GM18511 (cell line): Measurements from ENCODE around the gene FAT1.

Experiments
- ATAC-seq: cut with Tn5 transposase; IDR thresholded peaks from one replicate; pipeline ENCODE4 v1.9.1; 2021; ENCODE audit warnings: mild to moderate bottlenecking, moderate library complexity; ENCODE audit not compliant: unreplicated experiment

FAT1 gene

GRCh38 chr4:186701788-186702187 is 21.9 kb downstream of the FAT1 start:
- no peak for ATAC-seq

- ATAC-seq = no peak
Measured at GRCh38 chr4:186701273-186701672, 22.4 kb downstream of the FAT1 start.

DNA sequence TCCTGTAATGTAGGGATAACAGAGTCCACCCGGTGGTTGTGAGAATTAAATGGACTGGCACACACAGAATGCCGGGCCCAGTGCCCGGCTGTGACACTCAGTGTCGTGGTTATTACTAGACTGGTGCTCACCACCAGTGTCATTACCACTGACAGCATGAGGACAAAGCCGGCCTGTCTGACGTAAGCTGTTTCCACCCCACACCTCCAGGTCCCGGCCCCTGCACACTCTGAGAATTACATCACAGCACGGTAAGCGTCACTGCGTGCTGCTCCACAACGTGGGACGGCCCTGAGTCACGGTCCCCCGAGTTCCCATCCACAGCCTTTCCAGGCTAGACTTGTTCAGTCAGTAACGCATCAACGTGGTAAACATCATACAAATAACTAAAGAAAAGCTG is 22.9 kb downstream of the FAT1 start:
- no peak for ATAC-seq

DNA sequence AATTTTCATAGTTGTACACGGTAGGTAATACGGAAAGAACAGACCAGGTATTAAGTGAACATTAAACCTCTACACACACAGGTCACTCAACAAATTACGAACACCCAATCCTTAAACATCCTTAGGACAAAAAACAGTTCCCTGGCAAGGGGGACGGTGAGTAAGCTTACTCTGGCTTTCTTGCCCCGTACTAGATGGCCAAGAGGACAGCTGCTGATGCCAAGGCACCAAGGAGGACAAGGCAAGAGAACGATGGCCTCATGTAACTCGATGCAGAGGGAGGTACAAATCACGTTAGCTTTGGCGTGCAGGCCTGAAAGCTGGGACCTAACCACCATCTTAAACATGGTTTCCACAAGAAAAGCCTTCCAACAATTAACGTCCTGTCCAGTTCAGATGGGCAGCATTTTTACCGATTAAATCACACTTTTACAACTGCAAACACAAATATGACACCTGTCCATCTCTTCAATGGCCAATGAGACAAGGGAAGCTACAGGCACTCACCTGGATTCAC is 23.7 kb downstream of the FAT1 start:
- no peak for ATAC-seq

- ATAC-seq = no peak
Measured at GRCh38 chr4:186699298-186699697, 24.4 kb downstream of the FAT1 start.

DNA sequence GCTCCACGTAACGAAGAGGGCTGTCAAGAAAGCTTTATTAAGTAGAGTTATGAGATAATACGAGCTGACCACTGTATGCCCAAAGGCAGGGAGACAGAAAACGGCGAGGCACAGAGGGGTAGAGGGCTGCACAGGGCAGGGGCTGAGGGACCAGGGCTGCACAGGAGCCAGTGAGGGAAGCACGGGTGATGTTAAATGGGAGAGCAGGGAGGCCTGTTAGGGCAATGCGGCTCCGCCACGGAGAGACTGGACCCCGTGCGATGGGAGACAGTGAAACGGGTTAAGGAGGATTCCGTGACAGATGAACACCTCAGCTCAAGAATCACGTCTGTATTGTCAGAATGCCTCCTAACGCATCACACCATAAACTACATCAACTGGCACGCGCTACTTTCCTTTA is 25.1 kb downstream of the FAT1 start:
- ATAC-seq = no peak

DNA sequence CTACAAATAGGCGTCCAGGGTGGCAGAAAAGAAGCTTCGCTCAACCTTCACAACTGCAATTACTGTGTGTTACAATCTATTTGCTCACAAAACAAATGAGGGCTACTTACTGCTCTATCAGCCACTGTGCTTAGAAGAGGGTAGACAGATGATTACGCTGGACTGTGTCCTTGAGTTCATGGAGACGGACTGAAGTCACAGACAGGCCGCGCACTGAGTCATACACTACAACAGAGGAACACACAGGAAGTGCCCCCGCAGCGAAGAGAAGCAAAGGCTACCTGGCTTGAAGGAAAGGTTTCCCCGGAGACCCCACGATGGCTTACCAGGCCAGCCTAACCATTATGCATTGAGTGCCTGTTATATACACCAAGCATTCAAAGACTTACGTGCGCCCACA is 25.6 kb downstream of the FAT1 start:
- ATAC-seq = no peak

DNA sequence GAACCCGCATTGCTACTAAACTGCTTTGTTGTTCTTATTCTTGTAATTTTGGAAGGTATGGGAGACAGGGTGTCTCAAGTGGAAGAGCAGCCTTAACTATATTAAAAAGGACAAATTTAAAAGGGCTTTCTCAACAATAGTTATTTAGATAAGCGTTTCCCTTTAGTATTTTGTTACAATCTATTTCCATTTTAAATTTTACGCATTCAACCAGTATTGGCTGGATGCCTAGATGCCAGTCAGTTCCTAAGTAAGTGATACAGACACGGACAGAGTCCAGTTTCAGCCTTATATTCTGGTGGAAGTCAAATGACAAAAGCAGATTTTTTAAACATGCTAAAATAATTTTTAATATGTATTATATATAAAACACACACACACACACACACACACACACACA is 28.3 kb downstream of the FAT1 start:
- no peak for ATAC-seq

DNA sequence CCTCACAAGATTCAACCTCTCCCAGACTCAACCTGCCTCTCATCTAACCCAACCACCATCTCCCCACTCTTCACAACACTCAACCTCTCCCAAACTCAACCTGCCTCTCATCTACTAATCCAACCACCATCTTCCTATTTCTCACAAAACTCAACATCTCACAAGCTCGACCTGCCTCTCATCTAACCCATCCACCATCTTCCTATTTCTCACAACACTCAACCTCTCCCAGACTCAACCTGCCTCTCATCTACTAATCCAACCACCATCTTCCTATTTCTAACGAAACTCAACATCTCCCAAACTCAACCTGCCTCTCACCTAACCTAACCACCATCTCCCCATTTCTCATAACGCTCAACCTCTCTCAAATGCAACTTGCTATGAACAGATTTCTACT is 29.8 kb downstream of the FAT1 start:
- ATAC-seq = no peak

DNA sequence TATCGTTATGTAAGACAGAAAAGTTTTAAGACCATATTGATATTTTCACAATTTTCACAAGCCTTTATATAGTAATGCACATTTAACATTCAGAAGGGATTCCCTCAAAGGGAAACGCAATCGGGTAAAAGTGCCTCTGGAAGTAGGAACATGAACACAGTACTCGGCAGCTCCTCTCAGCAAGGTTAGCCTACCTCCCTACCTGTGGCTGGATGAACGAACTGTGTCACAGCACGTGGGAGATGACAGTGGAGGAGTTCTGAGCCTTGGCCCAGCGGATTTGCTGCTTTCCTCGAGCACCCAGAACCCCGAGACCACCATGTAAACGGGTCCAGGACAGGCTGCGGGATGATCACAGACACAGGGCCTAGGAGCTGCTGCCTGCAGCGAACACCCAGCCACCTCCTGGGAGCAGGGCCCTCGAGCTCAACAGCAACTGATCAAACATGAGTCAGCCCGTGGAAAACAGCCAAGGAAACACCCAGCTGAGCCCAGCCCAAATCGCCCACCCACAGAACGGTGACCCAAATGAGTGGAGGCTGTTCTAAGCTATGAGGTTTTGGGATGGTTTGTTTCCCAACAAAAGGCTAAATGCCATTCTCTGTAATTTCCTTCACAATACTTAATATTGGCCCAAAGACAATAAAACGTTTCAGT is 30.4 kb downstream of the FAT1 start:
- no peak for ATAC-seq

- ATAC-seq = no peak
Measured at GRCh38 chr4:186691396-186691795, 32.3 kb downstream of the FAT1 start.

DNA sequence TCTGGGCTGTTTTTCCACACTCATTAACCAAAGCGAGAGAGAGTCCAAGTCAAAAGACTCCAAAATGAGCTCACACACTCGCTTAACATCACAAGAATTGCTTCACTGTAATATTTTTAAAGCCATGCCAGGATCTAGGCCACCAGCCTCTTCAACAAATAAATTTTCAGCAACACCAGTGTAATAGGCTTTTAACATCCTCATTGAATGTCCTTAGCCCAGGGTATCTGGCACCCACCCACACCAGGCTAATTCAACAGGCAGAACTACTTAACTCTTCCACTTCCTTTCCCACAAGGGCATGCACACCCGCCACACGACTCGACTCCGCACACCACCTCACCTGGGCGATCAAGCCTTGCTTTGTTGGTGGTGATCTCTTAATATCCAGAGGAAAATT is 34.2 kb downstream of the FAT1 start:
- no peak for ATAC-seq

- no peak for ATAC-seq
Measured at GRCh38 chr4:186688150-186688943, 35.3 kb downstream of the FAT1 start.

DNA sequence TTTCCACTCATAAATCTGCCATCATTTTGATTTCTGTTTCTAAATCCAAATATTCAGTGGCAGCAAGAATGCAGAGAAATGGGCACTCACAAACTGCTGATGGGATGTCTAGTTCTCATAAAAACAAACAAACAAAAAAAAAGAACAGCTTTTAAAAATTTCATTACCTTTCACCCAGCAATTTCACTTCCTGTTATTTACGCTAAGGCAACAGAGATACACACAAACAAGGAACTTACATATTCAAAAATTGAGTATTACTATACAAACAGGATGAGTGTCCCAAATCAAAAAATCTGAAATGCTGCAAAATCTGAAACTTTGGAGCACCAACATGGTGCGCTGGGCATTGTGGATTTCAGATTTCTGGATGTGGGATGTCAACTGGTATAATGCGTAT is 36.4 kb downstream of the FAT1 start:
- ATAC-seq = no peak

DNA sequence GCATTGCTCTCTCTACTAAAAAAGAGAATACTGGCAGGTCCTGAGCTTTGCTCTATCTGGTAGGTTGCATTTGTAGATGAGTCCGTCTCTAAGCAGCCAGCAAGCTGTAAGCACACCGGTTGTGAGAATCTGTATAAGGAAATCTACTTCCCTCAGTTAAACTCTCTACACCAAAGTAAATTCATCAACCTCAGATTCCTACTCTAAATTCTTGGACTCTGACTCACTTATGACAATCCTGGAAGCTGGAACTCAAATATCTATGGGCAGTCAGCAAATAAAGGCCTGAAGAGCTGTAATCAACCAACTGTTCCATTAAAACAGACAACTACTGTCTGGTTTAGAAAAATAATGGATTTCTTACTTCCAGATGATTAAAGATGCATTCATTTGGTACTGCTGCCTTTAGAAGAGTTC is 37.9 kb downstream of the FAT1 start:
- no peak for ATAC-seq

DNA sequence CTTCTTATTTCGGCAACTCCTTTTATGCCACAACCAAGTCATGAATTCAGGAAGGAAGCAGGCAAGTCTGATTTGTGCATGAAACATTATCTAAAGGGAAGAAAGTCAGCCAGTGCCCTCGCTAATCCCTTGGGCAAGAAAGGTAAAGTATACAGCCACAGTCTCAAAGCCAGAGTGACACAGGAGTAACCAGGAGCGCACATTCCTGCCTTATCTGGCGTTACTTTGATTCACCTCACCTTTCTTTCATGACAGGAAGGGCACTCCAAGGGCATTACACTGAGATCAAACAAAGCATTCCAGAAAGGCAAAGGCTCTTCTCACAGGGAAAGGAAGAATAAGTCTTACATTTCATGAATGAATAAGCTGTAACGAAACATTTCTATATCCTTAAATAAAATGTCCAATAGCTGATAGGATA is 38.8 kb downstream of the FAT1 start:
- ATAC-seq = no peak

DNA sequence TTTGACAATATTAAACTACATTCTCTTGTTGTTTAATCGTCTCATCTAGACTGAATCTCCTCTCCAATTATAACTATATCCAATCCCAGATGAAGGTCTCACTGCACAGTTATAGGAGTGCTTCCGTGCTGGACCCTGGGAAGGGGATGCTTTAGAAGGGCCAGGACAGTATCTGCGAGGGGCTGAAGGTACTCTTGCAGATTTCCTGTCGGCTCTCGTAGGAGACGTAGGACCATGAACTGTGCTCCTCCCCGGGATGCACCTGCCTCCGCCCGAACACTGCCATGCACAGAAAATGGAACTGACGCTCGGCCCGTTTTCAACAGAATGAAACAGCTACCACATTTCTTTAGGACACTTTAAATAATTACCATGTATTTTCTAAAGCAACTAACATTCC is 39.4 kb downstream of the FAT1 start:
- ATAC-seq = no peak

- no peak for ATAC-seq
Measured at GRCh38 chr4:186680641-186681040, 43.0 kb downstream of the FAT1 start.

- ATAC-seq = no peak
Measured at GRCh38 chr4:186676531-186677161, 47.0 kb downstream of the FAT1 start.

- ATAC-seq = no peak
Measured at GRCh38 chr4:186669735-186670134, 53.9 kb downstream of the FAT1 start.

DNA sequence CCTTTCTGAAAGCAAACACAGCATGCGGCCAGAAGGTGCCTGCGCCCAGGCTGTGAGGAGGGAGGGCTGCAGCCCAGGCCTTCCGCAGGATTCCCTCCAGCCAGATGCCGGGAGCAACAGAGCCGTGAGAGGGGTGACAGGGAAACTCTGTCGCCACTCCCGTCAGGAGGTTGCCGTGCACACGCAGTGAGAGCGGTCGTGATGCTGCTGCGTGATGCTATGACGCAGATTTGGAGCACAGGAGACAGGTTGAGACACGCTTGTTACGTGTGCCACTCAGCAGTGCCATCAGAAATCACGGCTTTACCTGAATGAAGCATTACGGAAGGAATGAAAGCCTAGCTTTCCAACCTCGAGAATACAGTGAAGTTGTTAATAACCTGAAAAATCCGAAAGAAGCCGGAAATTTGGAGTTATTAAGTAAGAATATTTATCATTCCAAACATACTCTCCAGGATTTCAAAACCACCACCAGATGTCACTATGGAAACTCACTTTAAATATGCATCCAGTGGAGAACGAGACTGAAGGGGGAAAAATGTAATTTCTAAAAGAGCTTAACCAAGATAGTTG is 54.4 kb downstream of the FAT1 start:
- ATAC-seq = no peak

DNA sequence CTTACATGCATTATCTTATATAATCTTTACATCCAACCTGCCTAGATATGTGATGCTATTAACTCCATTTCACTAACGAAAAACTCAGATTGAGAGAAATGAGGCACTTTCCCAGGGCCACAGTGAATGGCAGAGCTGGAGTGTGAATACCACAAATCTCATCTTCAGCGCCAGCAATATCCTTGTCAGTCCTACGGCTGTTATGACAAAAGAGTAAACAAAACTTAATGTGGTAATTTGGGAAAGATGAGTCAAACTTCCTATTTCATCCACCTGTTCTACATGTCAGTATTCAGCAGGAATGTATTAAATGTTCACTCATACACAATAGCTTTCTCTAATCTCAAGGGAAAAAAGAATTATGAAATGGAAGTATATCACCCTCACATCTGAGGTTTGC is 56.9 kb downstream of the FAT1 start:
- ATAC-seq = no peak
